Measurements from ENCODE around the gene PRKN.

Gene PRKN

DNA sequence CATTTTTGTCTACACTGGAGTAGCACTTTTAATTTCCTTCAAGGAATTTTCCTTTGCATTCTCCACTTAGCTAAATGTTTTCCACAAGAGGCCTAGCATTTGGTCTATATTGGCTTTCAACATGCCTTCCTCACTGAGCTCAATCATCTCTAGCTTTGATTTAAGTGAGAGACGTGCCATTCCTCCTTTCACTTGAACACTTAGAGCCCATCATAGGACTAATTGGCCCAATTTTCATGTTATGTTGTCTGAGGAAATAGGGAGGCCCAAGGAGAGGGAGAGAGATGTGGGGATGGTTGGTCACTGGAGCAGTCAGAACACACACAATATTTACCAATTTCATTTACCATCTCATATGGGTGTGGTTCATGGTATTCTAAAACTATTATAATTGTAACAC, 645.0 kb downstream of the PRKN start:
- Histone ChIP-seq H3K36me3 (no peaks in the 10 kb centered on the region), H3K27ac (no peak overlapping the region), H3K4me1 (no peaks in the 10 kb centered on the region), H3K9me3 (no peaks in the 10 kb centered on the region), H3K4me3 (no peak overlapping the region), H3K27me3 (no peaks in the 10 kb centered on the region)
- TF ChIP-seq, protein P1, sequence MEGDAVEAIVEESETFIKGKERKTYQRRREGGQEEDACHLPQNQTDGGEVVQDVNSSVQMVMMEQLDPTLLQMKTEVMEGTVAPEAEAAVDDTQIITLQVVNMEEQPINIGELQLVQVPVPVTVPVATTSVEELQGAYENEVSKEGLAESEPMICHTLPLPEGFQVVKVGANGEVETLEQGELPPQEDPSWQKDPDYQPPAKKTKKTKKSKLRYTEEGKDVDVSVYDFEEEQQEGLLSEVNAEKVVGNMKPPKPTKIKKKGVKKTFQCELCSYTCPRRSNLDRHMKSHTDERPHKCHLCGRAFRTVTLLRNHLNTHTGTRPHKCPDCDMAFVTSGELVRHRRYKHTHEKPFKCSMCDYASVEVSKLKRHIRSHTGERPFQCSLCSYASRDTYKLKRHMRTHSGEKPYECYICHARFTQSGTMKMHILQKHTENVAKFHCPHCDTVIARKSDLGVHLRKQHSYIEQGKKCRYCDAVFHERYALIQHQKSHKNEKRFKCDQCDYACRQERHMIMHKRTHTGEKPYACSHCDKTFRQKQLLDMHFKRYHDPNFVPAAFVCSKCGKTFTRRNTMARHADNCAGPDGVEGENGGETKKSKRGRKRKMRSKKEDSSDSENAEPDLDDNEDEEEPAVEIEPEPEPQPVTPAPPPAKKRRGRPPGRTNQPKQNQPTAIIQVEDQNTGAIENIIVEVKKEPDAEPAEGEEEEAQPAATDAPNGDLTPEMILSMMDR (IDR thresholded peaks at IDR 0.05), result no peak
- intact Hi-C loops (cut with DNase I; ENCODE audit: low total_unique reads), result no loop called here
- no peak for DNase-seq

DNA sequence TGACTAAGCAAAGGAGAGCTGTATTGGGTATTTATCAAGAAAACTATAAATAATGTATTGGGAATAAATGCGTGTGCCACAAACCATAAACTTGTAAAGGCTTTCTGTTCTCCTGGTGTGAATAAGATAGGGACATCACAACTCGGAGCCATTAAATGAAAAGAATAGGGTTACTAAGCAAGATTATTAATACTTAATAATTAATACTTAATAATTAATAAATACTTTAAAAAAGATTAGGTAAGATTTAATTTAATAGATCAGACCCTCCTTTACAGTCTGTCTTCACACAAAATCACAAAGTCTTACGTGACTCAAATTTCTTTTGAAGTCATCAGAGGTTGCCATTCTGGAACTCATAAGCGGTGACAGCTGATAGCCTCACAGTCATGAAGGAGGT, 648.9 kb downstream of the PRKN start:
- DNase-seq, result no peak
- Histone ChIP-seq H3K27ac (no peak overlapping the region), H3K9me3 (no peaks in the 10 kb centered on the region), H3K27me3 (no peaks in the 10 kb centered on the region), H3K4me1 (no peaks in the 10 kb centered on the region), H3K4me3 (no peak overlapping the region), H3K36me3 (no peaks in the 10 kb centered on the region)
- intact Hi-C loops (cut with DNase I; ENCODE audit: low total_unique reads), result no loop called here
- TF ChIP-seq, protein P1 (IDR thresholded peaks at IDR 0.05), result no peak

DNA sequence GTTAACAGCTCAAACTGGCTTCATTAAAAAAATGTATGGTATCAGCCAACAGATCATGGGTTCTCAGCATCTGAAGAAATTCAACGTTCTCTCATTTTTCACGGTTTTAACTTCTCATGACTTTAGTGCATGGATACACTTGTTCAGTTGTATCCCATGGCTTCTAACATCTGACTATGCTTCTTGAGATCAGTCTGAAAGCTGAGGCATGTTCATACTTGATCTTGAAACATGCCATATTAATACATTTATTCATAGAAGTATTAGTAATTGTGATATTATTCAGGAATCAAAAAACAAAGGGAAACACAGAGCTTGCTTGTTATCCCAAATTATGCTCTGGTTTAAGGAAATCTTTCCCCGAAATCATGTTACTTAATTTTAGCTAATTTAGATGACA, 649.4 kb downstream of the PRKN start:
- H3K9me3 ChIP-seq, result no peaks in the 10 kb centered on the region
- no peaks in the 10 kb centered on the region for H3K27me3 ChIP-seq
- intact Hi-C loops (cut with DNase I; ENCODE audit: low total_unique reads), result no loop called here

DNA sequence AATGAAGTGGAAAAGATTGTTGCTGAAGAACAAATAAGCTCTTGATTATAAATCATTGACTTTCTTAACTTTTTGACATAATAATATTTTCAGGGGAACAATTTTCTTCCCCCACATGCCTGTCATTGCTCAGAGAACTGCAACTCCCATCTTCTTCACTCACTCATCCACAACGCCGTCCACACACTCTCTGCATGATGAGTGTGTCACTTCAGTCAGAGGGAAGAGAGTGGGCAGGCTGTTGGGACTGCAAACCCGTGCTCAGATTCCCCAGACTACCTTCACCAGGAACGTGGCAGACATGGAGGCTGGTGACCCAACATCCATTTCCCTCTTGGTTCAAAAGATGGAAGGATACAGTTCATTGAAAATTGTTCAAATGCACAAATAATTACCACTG, 650.8 kb downstream of the PRKN start:
- no peak overlapping the region for H3K4me3 ChIP-seq
- H3K36me3 ChIP-seq, result no peaks in the 10 kb centered on the region
- intact Hi-C loops (cut with DNase I; ENCODE audit: low total_unique reads), result no loop called here
- no peak overlapping the region for H3K27ac ChIP-seq
- no peak for DNase-seq
- no peaks in the 10 kb centered on the region for H3K9me3 ChIP-seq
- H3K4me1 ChIP-seq, result no peaks in the 10 kb centered on the region
- H3K27me3 ChIP-seq, result no peaks in the 10 kb centered on the region
- TF ChIP-seq, protein P1 (IDR thresholded peaks at IDR 0.05), result no peak

More for the DNA sequence above, 649.4 kb downstream of the PRKN start:
- no peaks in the 10 kb centered on the region for H3K4me1 ChIP-seq
- TF ChIP-seq, protein P1 (IDR thresholded peaks at IDR 0.05), result no peak
- no peak for DNase-seq
- H3K27ac ChIP-seq, result no peak overlapping the region
- no peak overlapping the region for H3K4me3 ChIP-seq
- no peaks in the 10 kb centered on the region for H3K36me3 ChIP-seq

DNA sequence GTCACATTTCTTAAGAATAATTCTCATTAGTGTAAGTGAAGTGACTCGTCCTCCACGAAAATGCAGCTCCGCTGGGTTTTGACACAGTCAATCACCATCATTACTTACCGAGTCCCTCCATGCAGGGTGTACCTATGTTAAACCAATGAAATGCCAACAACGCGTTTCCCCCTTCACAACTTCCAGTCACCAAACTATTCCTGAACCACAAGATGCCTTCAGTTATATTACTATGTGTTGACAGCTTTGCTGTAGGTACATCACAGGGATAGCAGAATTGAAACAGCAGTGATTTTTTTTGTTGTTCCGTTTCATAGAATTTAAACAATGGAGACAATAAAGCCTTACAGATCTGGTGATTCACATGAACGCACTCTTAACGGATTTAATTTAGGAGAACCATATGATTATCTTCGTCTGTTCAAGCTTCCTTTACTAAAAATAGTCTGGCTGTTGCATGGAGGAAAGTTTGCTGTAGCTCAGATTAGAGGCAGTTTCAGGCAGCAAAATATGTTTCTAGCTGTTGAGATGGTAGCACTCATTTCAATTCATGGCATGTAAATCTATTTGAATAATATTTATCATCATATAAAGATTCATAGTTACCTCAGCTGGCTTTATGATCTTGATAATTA, 652.8 kb downstream of the PRKN start:
- no peaks in the 10 kb centered on the region for H3K36me3 ChIP-seq
- intact Hi-C loops (cut with DNase I; ENCODE audit: low total_unique reads), result no loop called here
- no peak overlapping the region for H3K4me3 ChIP-seq
- no peak for DNase-seq
- H3K27me3 ChIP-seq, result no peaks in the 10 kb centered on the region
- H3K9me3 ChIP-seq, result peaks cover 0 to 6% (median 0%) of the 10 kb centered on the region in 3 donors
- no peak overlapping the region for H3K27ac ChIP-seq
- H3K4me1 ChIP-seq, result no peaks in the 10 kb centered on the region
- TF ChIP-seq, protein P1 (IDR thresholded peaks at IDR 0.05), result no peak

DNA sequence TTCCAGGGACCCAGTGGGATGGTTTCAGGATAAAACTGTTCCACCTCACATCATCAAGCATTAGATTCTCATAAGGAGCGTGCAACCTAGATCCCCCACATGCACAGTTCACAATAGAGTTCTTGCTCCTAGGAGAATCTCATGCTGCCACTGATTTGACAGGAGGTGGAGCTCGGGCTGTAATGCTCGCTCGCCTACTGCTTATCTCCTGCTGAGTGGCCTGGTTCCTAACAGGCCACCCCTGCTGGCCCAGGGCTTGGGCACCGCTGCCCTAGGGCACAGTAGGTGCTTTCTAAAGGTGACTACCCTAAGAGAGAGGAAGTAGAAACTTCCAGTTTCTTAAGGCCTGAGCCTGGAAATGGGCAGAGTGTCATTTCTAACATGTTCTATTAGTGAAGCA, 656.9 kb downstream of the PRKN start:
- intact Hi-C loops (cut with DNase I; ENCODE audit: low total_unique reads), result no loop called here
- H3K27me3 ChIP-seq, result no peaks in the 10 kb centered on the region
- no peak overlapping the region for H3K4me3 ChIP-seq
- TF ChIP-seq, protein P1 (IDR thresholded peaks at IDR 0.05), result no peak
- peaks cover 0 to 7% (median 6%) of the 10 kb centered on the region in 3 donors for H3K9me3 ChIP-seq
- H3K27ac ChIP-seq, result no peak overlapping the region
- H3K4me1 ChIP-seq, result no peaks in the 10 kb centered on the region
- H3K36me3 ChIP-seq, result no peaks in the 10 kb centered on the region
- no peak for DNase-seq

Data from tibial artery (tissue), 4 donors.